GM18505 (cell line): Measurements from ENCODE around the gene KIF27.
"Not testable (repeated sequence)": the region's sequence is repeated elsewhere in the genome, so short reads cannot be mapped to it uniquely, and the experiment has no call there.

Source experiments
- ATAC-seq: cut with Tn5 transposase; IDR thresholded peaks from one replicate; pipeline ENCODE4 v1.9.1; 2021; ENCODE audit not compliant: unreplicated experiment
- POLR2A ChIP-seq: IDR thresholded peaks from 4 replicates; pipeline ENCODE4 v1.6.1; 2011; ENCODE audit warnings: borderline replicate concordance; ENCODE audit not compliant: insufficient read depth, insufficient read length; ENCODE audit errors: extremely low read depth

Gene KIF27

GRCh38 chr9:83920927-83921707 lies at the start of gene KIF27:
Gene KIF27 (minus strand): TSS chr9:83921432. CDS start chr9:83915591, 5,841 bp downstream.
- peak; percentile 94 for TF ChIP-seq POLR2A
- ATAC-seq = peak; percentile 90

- no peak for ATAC-seq
- no peak for TF ChIP-seq POLR2A
Observed at GRCh38 chr9:83969602-83970001, 48.4 kb upstream of the KIF27 start.

- ATAC-seq = no peak
- peak; percentile 40 for TF ChIP-seq POLR2A
Observed at GRCh38 chr9:83967073-83967472, 45.8 kb upstream of the KIF27 start.

- ATAC-seq = no peak
- TF ChIP-seq POLR2A = no peak
Observed at GRCh38 chr9:83966209-83966582, 45.0 kb upstream of the KIF27 start.

- TF ChIP-seq POLR2A = peak; percentile 53
- no peak for ATAC-seq
Observed at GRCh38 chr9:83965350-83966208, 44.3 kb upstream of the KIF27 start.

- TF ChIP-seq POLR2A = no peak
- no peak for ATAC-seq
Observed at GRCh38 chr9:83964973-83965349, 43.7 kb upstream of the KIF27 start.

DNA sequence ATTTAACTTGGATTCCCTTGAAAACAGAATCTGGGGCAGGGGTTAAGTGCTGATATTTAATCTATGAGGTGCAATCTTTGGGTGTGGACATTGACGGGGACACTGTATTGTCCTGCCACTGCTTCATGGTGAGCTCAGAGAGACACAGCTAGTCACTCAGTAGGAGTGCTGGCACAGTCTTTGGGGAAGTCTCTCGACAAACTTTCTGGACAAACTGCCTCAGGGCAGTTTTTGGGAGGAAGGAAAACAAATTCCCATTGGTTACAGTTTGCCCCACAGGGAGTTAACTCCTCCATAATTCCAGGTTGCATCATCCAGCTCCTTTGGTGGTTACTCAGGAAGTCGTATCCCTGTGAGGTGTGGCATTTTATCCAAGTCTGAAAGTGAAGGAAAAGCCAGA lies 40.9 kb upstream of the KIF27 start:
- no peak for ATAC-seq
- TF ChIP-seq POLR2A = no peak

DNA sequence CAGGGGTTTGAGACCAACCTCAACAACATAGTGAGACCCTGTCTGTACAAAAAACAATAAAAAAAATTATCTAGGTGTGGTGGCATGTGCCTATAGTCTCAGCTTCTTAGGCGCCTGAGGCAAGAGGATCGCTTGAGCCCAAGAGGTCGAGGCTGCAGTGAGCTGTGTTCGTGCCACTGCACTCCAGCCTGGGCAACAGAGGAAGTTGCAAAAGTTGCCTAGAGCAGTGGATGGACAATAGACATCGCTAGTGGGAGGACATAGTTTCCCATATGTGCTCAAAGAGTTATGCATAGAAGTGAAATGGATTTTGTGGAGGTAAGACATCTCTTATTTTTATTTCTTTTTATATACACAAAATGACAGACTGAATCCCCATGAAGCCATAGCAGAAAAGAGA lies 39.8 kb upstream of the KIF27 start:
- ATAC-seq = no peak

GRCh38 chr9:83959061-83959460 lies 37.8 kb upstream of the KIF27 start:
- TF ChIP-seq POLR2A = no peak
- ATAC-seq = no peak

More for the DNA sequence above, 39.8 kb upstream of the KIF27 start:
- no peak for TF ChIP-seq POLR2A

- TF ChIP-seq POLR2A = no peak
- ATAC-seq = no peak
Observed at GRCh38 chr9:83957248-83957513, 35.9 kb upstream of the KIF27 start.

DNA sequence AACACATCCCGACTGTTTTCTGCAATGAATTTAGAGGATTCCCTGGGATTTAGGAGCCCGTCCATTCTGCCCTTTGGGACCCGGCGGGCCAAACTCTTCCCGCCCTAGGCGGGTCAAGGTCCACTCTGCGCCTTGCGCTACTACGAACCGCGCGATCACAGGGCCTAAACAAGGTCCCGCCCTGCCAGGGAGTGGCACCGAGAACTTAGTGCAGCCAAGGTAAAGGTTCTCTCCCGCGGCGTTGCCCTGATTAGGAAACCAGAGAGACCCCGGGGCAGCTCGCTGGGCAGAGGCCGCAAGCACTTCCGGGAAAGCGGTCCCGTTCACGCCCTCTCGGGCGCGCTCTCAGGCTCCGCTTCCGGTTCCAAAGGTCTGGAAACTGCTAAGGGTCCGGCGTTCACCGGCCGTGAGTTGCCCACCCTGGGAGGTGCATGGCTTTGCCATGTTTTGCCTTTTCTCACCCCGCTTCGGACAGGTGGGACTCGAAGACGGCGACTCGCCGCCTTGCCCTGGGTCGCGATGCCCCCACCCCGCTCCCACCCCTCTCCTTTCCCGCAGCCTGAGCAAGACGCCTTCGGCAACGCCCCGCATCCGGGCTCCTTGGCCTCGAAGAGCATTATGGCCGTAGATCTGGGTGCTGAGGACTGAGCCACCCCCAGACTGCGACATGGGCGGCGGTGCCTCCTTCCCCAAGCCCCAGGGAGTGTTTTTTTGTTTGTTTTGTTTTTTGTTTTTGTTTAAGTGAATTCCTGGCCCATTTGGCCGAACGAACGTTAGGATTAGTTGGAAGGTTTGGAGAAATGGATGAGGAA lies 35.4 kb upstream of the KIF27 start:
- peak; percentile 67 for TF ChIP-seq POLR2A

GRCh38 chr9:83956086-83956435 lies 34.8 kb upstream of the KIF27 start:
- TF ChIP-seq POLR2A = no peak
- ATAC-seq = peak; percentile 55

More for the DNA sequence above, 35.4 kb upstream of the KIF27 start:
- ATAC-seq = peak; percentile 74

GRCh38 chr9:83948096-83948495 lies 26.9 kb upstream of the KIF27 start:
- ATAC-seq = not testable (repeated sequence)
